Vagina (tissue), 2 donors: Measurements from ENCODE around the gene WNT2.

Experiments
- CTCF ChIP-seq, 3 experiments: fragments of 450-650 bp in 2 of 3; fragments of 200-600 bp in 1 of 3; sonication (generic) in 1 of 3; IDR thresholded peaks; one replicate each; pipeline ENCODE4 v1.5.1; 2017 to 2019; ENCODE audit warnings: antibody characterized with exemption in 3 of 3, mild to moderate bottlenecking in 2 of 3, moderate library complexity in 2 of 3
- POLR2A ChIP-seq, 2 donors: fragments of 450-650 bp; IDR thresholded peaks; one replicate each; pipeline ENCODE4 v1.6.1; 2017; ENCODE audit warnings: antibody characterized with exemption in 2 of 2, mild to moderate bottlenecking in 2 of 2, moderate library complexity in 2 of 2

DNA sequence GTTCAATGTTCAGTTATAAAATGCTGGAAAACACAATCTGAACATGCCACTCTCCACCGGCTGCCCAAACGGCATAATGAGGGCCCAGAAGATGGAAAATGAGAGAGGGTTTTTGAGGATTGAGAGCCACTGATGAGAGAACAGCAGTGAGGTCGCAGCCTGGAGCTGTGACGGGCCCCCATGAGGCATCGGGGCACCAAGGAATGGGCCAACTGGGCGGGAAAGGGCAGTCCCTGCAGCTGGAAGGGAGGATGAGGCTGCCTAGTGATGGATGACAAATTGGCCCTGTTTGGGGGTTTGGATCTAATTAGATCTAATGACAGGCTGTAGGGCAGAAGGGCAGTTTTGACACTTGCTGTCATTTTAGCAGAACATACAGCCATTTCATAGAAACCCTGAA, 39.1 kb downstream of the WNT2 start:
- TF ChIP-seq CTCF (IDR thresholded peaks at IDR 0.05) (no peak), POLR2A (IDR thresholded peaks at IDR 0.05) (no peak)
